ENCODE data around the gene KCNN2.

Gene KCNN2

GRCh38 chr5:114412510-114413171 lies 50.8 kb downstream of the KCNN2 start:
- no peak overlapping the region for H3K4me3 ChIP-seq (ENCODE audit: low read depth, low read length)
- no peak overlapping the region for H3K27ac ChIP-seq (ENCODE audit: low read depth, low read length)
- H3K4ac ChIP-seq (ENCODE audit: low read depth, low read length): no peak overlapping the region
- H2AK5ac ChIP-seq (ENCODE audit: low read length): no peak overlapping the region
- H2BK5ac ChIP-seq (ENCODE audit: low read depth, low read length, poor library complexity): no peak overlapping the region
- H3K36me3 ChIP-seq (ENCODE audit: control insufficient read depth in 1 of 2, insufficient read depth in 2 of 2, low read length in 2 of 2): no peaks in the 10 kb centered on the region
- no peaks in the 10 kb centered on the region for H3K4me1 ChIP-seq (ENCODE audit: control insufficient read depth in 1 of 2, insufficient read depth in 2 of 2, low read length in 2 of 2)
- no peak overlapping the region for H3K23ac ChIP-seq (ENCODE audit: low read length)
- H3K79me1 ChIP-seq (ENCODE audit: low read length): no peaks in the 10 kb centered on the region
- no peak overlapping the region for H2AFZ ChIP-seq (ENCODE audit: insufficient read depth, low read length, poor library complexity)
- no peaks in the 10 kb centered on the region for H3K79me2 ChIP-seq (ENCODE audit: control insufficient read depth, insufficient read depth, low read length, poor library complexity)
- no peak overlapping the region for H2BK12ac ChIP-seq (ENCODE audit: low read length)
- H3K9me3 ChIP-seq (ENCODE audit: insufficient read depth, low read depth, low read length): no peaks in the 10 kb centered on the region
- no CpG with 5 or more reads among the region's 1 CpG for WGBS (ENCODE audit: extremely low coverage, insufficient coverage, insufficient read length)
- H4K8ac ChIP-seq (ENCODE audit: low read depth, low read length): no peak overlapping the region
- H3K27me3 ChIP-seq (ENCODE audit: insufficient read depth, low read length): no peaks in the 10 kb centered on the region
- H3K14ac ChIP-seq (ENCODE audit: low read length): no peak overlapping the region
- peak; percentile 20 to 76 for DNase-seq
- H3K18ac ChIP-seq (ENCODE audit: low read length): no peak overlapping the region
- H4K91ac ChIP-seq (ENCODE audit: low read depth, low read length): no peak overlapping the region
- no peak overlapping the region for H3K4me2 ChIP-seq (ENCODE audit: low read length)
- no peak overlapping the region for H2BK120ac ChIP-seq (ENCODE audit: insufficient read depth, low read length, poor library complexity)
- no peak overlapping the region for H4K12ac ChIP-seq (ENCODE audit: low read depth, low read length)
- no peak overlapping the region for H3K9ac ChIP-seq (ENCODE audit: low read length)

- Histone ChIP-seq H3K23ac (ENCODE audit: low read length) (no peak overlapping the region), H2BK120ac (ENCODE audit: insufficient read depth, low read length, poor library complexity) (no peak overlapping the region), H3K79me1 (ENCODE audit: low read length) (no peaks in the 10 kb centered on the region), H3K36me3 (ENCODE audit: control insufficient read depth in 1 of 2, insufficient read depth in 2 of 2, low read length in 2 of 2) (no peaks in the 10 kb centered on the region), H3K79me2 (ENCODE audit: control insufficient read depth, insufficient read depth, low read length, poor library complexity) (no peaks in the 10 kb centered on the region), H3K9me3 (ENCODE audit: insufficient read depth, low read depth, low read length) (no peaks in the 10 kb centered on the region), H4K12ac (ENCODE audit: low read depth, low read length) (no peak overlapping the region), H3K27ac (ENCODE audit: low read depth, low read length) (no peak overlapping the region), H2AK5ac (ENCODE audit: low read length) (no peak overlapping the region), H2BK5ac (ENCODE audit: low read depth, low read length, poor library complexity) (no peak overlapping the region), H3K4me1 (ENCODE audit: control insufficient read depth in 1 of 2, insufficient read depth in 2 of 2, low read length in 2 of 2) (no peaks in the 10 kb centered on the region), H2AFZ (ENCODE audit: insufficient read depth, low read length, poor library complexity) (no peak overlapping the region), H3K14ac (ENCODE audit: low read length) (no peak overlapping the region), H3K9ac (ENCODE audit: low read length) (no peak overlapping the region), H3K4me3 (ENCODE audit: low read depth, low read length) (no peak overlapping the region), H3K27me3 (ENCODE audit: insufficient read depth, low read length) (no peaks in the 10 kb centered on the region), H4K91ac (ENCODE audit: low read depth, low read length) (no peak overlapping the region), H2BK12ac (ENCODE audit: low read length) (no peak overlapping the region), H3K4ac (ENCODE audit: low read depth, low read length) (no peak overlapping the region), H4K8ac (ENCODE audit: low read depth, low read length) (no peak overlapping the region), H3K4me2 (ENCODE audit: low read length) (no peak overlapping the region), H3K18ac (ENCODE audit: low read length) (no peak overlapping the region)
- DNase-seq: no peak
- WGBS (ENCODE audit: extremely low coverage, insufficient coverage, insufficient read length): no CpG with 5 or more reads among the region's 1 CpG
These were observed 53.9 kb downstream of the KCNN2 start for GRCh38 chr5:114415760-114416159.

- WGBS (ENCODE audit: extremely low coverage, insufficient coverage, insufficient read length): no CpG with 5 or more reads among the region's 4 CpGs
- Histone ChIP-seq H3K36me3 (ENCODE audit: control insufficient read depth in 1 of 2, insufficient read depth in 2 of 2, low read length in 2 of 2) (no peaks in the 10 kb centered on the region), H3K27ac (ENCODE audit: low read depth, low read length) (no peak overlapping the region), H2AK5ac (ENCODE audit: low read length) (no peak overlapping the region), H3K4me1 (ENCODE audit: control insufficient read depth in 1 of 2, insufficient read depth in 2 of 2, low read length in 2 of 2) (no peaks in the 10 kb centered on the region), H3K9ac (ENCODE audit: low read length) (no peak overlapping the region), H2BK120ac (ENCODE audit: insufficient read depth, low read length, poor library complexity) (no peak overlapping the region), H3K4me3 (ENCODE audit: low read depth, low read length) (no peak overlapping the region), H2BK12ac (ENCODE audit: low read length) (no peak overlapping the region), H3K18ac (ENCODE audit: low read length) (no peak overlapping the region), H3K23ac (ENCODE audit: low read length) (no peak overlapping the region), H3K27me3 (ENCODE audit: insufficient read depth, low read length) (no peaks in the 10 kb centered on the region), H2AFZ (ENCODE audit: insufficient read depth, low read length, poor library complexity) (no peak overlapping the region), H3K4ac (ENCODE audit: low read depth, low read length) (no peak overlapping the region), H4K91ac (ENCODE audit: low read depth, low read length) (no peak overlapping the region), H3K79me2 (ENCODE audit: control insufficient read depth, insufficient read depth, low read length, poor library complexity) (no peaks in the 10 kb centered on the region), H3K9me3 (ENCODE audit: insufficient read depth, low read depth, low read length) (no peaks in the 10 kb centered on the region), H4K8ac (ENCODE audit: low read depth, low read length) (no peak overlapping the region), H3K4me2 (ENCODE audit: low read length) (no peak overlapping the region), H3K79me1 (ENCODE audit: low read length) (no peaks in the 10 kb centered on the region), H4K12ac (ENCODE audit: low read depth, low read length) (no peak overlapping the region), H3K14ac (ENCODE audit: low read length) (no peak overlapping the region), H2BK5ac (ENCODE audit: low read depth, low read length, poor library complexity) (no peak overlapping the region)
- no peak for DNase-seq
These were observed 54.4 kb downstream of the KCNN2 start for GRCh38 chr5:114416254-114416653.

GRCh38 chr5:114417519-114417918 lies 55.6 kb downstream of the KCNN2 start:
- Histone ChIP-seq H3K23ac (ENCODE audit: low read length) (no peak overlapping the region), H3K27me3 (ENCODE audit: insufficient read depth, low read length) (no peaks in the 10 kb centered on the region), H3K4me3 (ENCODE audit: low read depth, low read length) (no peak overlapping the region), H2AK5ac (ENCODE audit: low read length) (no peak overlapping the region), H4K8ac (ENCODE audit: low read depth, low read length) (no peak overlapping the region), H3K9me3 (ENCODE audit: insufficient read depth, low read depth, low read length) (no peaks in the 10 kb centered on the region), H3K18ac (ENCODE audit: low read length) (no peak overlapping the region), H2BK5ac (ENCODE audit: low read depth, low read length, poor library complexity) (no peak overlapping the region), H2AFZ (ENCODE audit: insufficient read depth, low read length, poor library complexity) (no peak overlapping the region), H4K12ac (ENCODE audit: low read depth, low read length) (no peak overlapping the region), H3K79me2 (ENCODE audit: control insufficient read depth, insufficient read depth, low read length, poor library complexity) (no peaks in the 10 kb centered on the region), H3K9ac (ENCODE audit: low read length) (no peak overlapping the region), H3K79me1 (ENCODE audit: low read length) (no peaks in the 10 kb centered on the region), H2BK12ac (ENCODE audit: low read length) (no peak overlapping the region), H3K4ac (ENCODE audit: low read depth, low read length) (no peak overlapping the region), H4K91ac (ENCODE audit: low read depth, low read length) (no peak overlapping the region), H3K36me3 (ENCODE audit: control insufficient read depth in 1 of 2, insufficient read depth in 2 of 2, low read length in 2 of 2) (no peaks in the 10 kb centered on the region), H2BK120ac (ENCODE audit: insufficient read depth, low read length, poor library complexity) (no peak overlapping the region), H3K4me2 (ENCODE audit: low read length) (no peak overlapping the region), H3K4me1 (ENCODE audit: control insufficient read depth in 1 of 2, insufficient read depth in 2 of 2, low read length in 2 of 2) (no peaks in the 10 kb centered on the region), H3K14ac (ENCODE audit: low read length) (no peak overlapping the region), H3K27ac (ENCODE audit: low read depth, low read length) (no peak overlapping the region)
- DNase-seq: no peak
- WGBS (ENCODE audit: extremely low coverage, insufficient coverage, insufficient read length): 100% methylated on average over 1 of the region's 2 CpGs
